ENCODE results near the gene CHST8.

Gene CHST8

GRCh38 chr19:33808399-33808798, 186.6 kb downstream of the CHST8 start:
- no peaks in the 10 kb centered on the region for H3K9me3 ChIP-seq (ENCODE audit: control insufficient read depth, low read depth, low read length)
- H3K4me1 ChIP-seq (ENCODE audit: control insufficient read depth, low read depth, low read length) = no peaks in the 10 kb centered on the region
- H3K36me3 ChIP-seq (ENCODE audit: control insufficient read depth, low read depth, low read length) = peaks cover 64% of the 10 kb centered on the region

GRCh38 chr19:33809960-33810359, 188.2 kb downstream of the CHST8 start:
- Histone ChIP-seq H3K9ac (ENCODE audit: low read length) (no peak overlapping the region), H3K4me1 (ENCODE audit: control insufficient read depth, low read depth, low read length) (no peaks in the 10 kb centered on the region), H3K9me3 (ENCODE audit: control insufficient read depth, low read depth, low read length) (no peaks in the 10 kb centered on the region), H3K36me3 (ENCODE audit: control insufficient read depth, low read depth, low read length) (peaks cover 49% of the 10 kb centered on the region), H3K27ac (ENCODE audit: low read length) (no peak overlapping the region), H3K4me3 (ENCODE audit: low read length) (no peak overlapping the region), H3K27me3 (ENCODE audit: control insufficient read depth, insufficient read depth, low read length) (no peaks in the 10 kb centered on the region)

More at GRCh38 chr19:33808399-33808798, 186.6 kb downstream of the CHST8 start:
- Histone ChIP-seq H3K4me3 (ENCODE audit: low read length) (no peak overlapping the region), H3K9ac (ENCODE audit: low read length) (no peak overlapping the region), H3K27ac (ENCODE audit: low read length) (no peak overlapping the region), H3K27me3 (ENCODE audit: control insufficient read depth, insufficient read depth, low read length) (no peaks in the 10 kb centered on the region)

- no peak overlapping the region for H3K27ac ChIP-seq (ENCODE audit: low read length)
- H3K9ac ChIP-seq (ENCODE audit: low read length) = no peak overlapping the region
- no peaks in the 10 kb centered on the region for H3K4me1 ChIP-seq (ENCODE audit: control insufficient read depth, low read depth, low read length)
- no peaks in the 10 kb centered on the region for H3K9me3 ChIP-seq (ENCODE audit: control insufficient read depth, low read depth, low read length)
- H3K4me3 ChIP-seq (ENCODE audit: low read length) = no peak overlapping the region
- H3K36me3 ChIP-seq (ENCODE audit: control insufficient read depth, low read depth, low read length) = peaks cover 45% of the 10 kb centered on the region
- H3K27me3 ChIP-seq (ENCODE audit: control insufficient read depth, insufficient read depth, low read length) = no peaks in the 10 kb centered on the region
Measured at GRCh38 chr19:33810821-33811220, 189.1 kb downstream of the CHST8 start.

- Histone ChIP-seq H3K27me3 (ENCODE audit: control insufficient read depth, insufficient read depth, low read length) (no peaks in the 10 kb centered on the region), H3K9me3 (ENCODE audit: control insufficient read depth, low read depth, low read length) (no peaks in the 10 kb centered on the region), H3K9ac (ENCODE audit: low read length) (no peak overlapping the region), H3K27ac (ENCODE audit: low read length) (no peak overlapping the region), H3K4me1 (ENCODE audit: control insufficient read depth, low read depth, low read length) (no peaks in the 10 kb centered on the region), H3K36me3 (ENCODE audit: control insufficient read depth, low read depth, low read length) (peaks cover 41% of the 10 kb centered on the region), H3K4me3 (ENCODE audit: low read length) (no peak overlapping the region)
Measured at GRCh38 chr19:33811246-33811645, 189.5 kb downstream of the CHST8 start.

- no peak overlapping the region for H3K9ac ChIP-seq (ENCODE audit: low read length)
- peaks cover 35% of the 10 kb centered on the region for H3K36me3 ChIP-seq (ENCODE audit: control insufficient read depth, low read depth, low read length)
- H3K4me1 ChIP-seq (ENCODE audit: control insufficient read depth, low read depth, low read length) = no peaks in the 10 kb centered on the region
- no peaks in the 10 kb centered on the region for H3K27me3 ChIP-seq (ENCODE audit: control insufficient read depth, insufficient read depth, low read length)
- no peak overlapping the region for H3K4me3 ChIP-seq (ENCODE audit: low read length)
- H3K9me3 ChIP-seq (ENCODE audit: control insufficient read depth, low read depth, low read length) = no peaks in the 10 kb centered on the region
- no peak overlapping the region for H3K27ac ChIP-seq (ENCODE audit: low read length)
Measured at GRCh38 chr19:33811736-33812387, 190.1 kb downstream of the CHST8 start.

GRCh38 chr19:33812388-33813330, 190.9 kb downstream of the CHST8 start:
- no peak overlapping the region for H3K27ac ChIP-seq (ENCODE audit: low read length)

GRCh38 chr19:33813391-33814101, 191.8 kb downstream of the CHST8 start:
- H3K27ac ChIP-seq (ENCODE audit: low read length) = no peak overlapping the region
- no peak overlapping the region for H3K9ac ChIP-seq (ENCODE audit: low read length)
- peaks cover 24% of the 10 kb centered on the region for H3K36me3 ChIP-seq (ENCODE audit: control insufficient read depth, low read depth, low read length)
- H3K4me3 ChIP-seq (ENCODE audit: low read length) = no peak overlapping the region
- no peaks in the 10 kb centered on the region for H3K4me1 ChIP-seq (ENCODE audit: control insufficient read depth, low read depth, low read length)
- no peaks in the 10 kb centered on the region for H3K9me3 ChIP-seq (ENCODE audit: control insufficient read depth, low read depth, low read length)
- H3K27me3 ChIP-seq (ENCODE audit: control insufficient read depth, insufficient read depth, low read length) = no peaks in the 10 kb centered on the region

More at GRCh38 chr19:33812388-33813330, 190.9 kb downstream of the CHST8 start:
- no peaks in the 10 kb centered on the region for H3K9me3 ChIP-seq (ENCODE audit: control insufficient read depth, low read depth, low read length)
- H3K9ac ChIP-seq (ENCODE audit: low read length) = no peak overlapping the region
- no peaks in the 10 kb centered on the region for H3K27me3 ChIP-seq (ENCODE audit: control insufficient read depth, insufficient read depth, low read length)
- peaks cover 31% of the 10 kb centered on the region for H3K36me3 ChIP-seq (ENCODE audit: control insufficient read depth, low read depth, low read length)
- no peaks in the 10 kb centered on the region for H3K4me1 ChIP-seq (ENCODE audit: control insufficient read depth, low read depth, low read length)
- H3K4me3 ChIP-seq (ENCODE audit: low read length) = no peak overlapping the region

- no peak overlapping the region for H3K27ac ChIP-seq (ENCODE audit: low read length)
- no peak overlapping the region for H3K4me3 ChIP-seq (ENCODE audit: low read length)
- H3K4me1 ChIP-seq (ENCODE audit: control insufficient read depth, low read depth, low read length) = peaks cover 3% of the 10 kb centered on the region
- no peaks in the 10 kb centered on the region for H3K27me3 ChIP-seq (ENCODE audit: control insufficient read depth, insufficient read depth, low read length)
- H3K36me3 ChIP-seq (ENCODE audit: control insufficient read depth, low read depth, low read length) = peaks cover 24% of the 10 kb centered on the region
- H3K9me3 ChIP-seq (ENCODE audit: control insufficient read depth, low read depth, low read length) = no peaks in the 10 kb centered on the region
- H3K9ac ChIP-seq (ENCODE audit: low read length) = no peak overlapping the region
Measured at GRCh38 chr19:33814181-33815165, 192.7 kb downstream of the CHST8 start.

GRCh38 chr19:33815380-33816340, 193.9 kb downstream of the CHST8 start:
- peaks cover 4% of the 10 kb centered on the region for H3K4me1 ChIP-seq (ENCODE audit: control insufficient read depth, low read depth, low read length)
- no peaks in the 10 kb centered on the region for H3K9me3 ChIP-seq (ENCODE audit: control insufficient read depth, low read depth, low read length)
- H3K27ac ChIP-seq (ENCODE audit: low read length) = no peak overlapping the region
- peaks cover 22% of the 10 kb centered on the region for H3K36me3 ChIP-seq (ENCODE audit: control insufficient read depth, low read depth, low read length)
- no peak overlapping the region for H3K9ac ChIP-seq (ENCODE audit: low read length)
- no peak overlapping the region for H3K4me3 ChIP-seq (ENCODE audit: low read length)
- H3K27me3 ChIP-seq (ENCODE audit: control insufficient read depth, insufficient read depth, low read length) = peaks cover 4% of the 10 kb centered on the region

GRCh38 chr19:33818411-33818810, 196.7 kb downstream of the CHST8 start:
- Histone ChIP-seq H3K4me3 (ENCODE audit: low read length) (no peak overlapping the region), H3K9ac (ENCODE audit: low read length) (no peak overlapping the region), H3K27ac (ENCODE audit: low read length) (no peak overlapping the region), H3K4me1 (ENCODE audit: control insufficient read depth, low read depth, low read length) (peaks cover 7% of the 10 kb centered on the region), H3K9me3 (ENCODE audit: control insufficient read depth, low read depth, low read length) (no peaks in the 10 kb centered on the region), H3K27me3 (ENCODE audit: control insufficient read depth, insufficient read depth, low read length) (peaks cover 8% of the 10 kb centered on the region), H3K36me3 (ENCODE audit: control insufficient read depth, low read depth, low read length) (no peaks in the 10 kb centered on the region)

Data from iPS-18a (cell line).